ENCODE data around the gene NGF.
A peak's percentile ranks its signal among the peaks of the same experiment; 100 is the strongest.

The NGF gene

GRCh38 chr1:115307661-115308060, 30.4 kb downstream of the NGF start:
- DNase-seq, result no peak

GRCh38 chr1:115306146-115306545, 31.9 kb downstream of the NGF start:
- no peak for DNase-seq

- DNase-seq, result no peak
Observed at GRCh38 chr1:115303364-115303763, 34.7 kb downstream of the NGF start.

- no peak for DNase-seq
Observed at GRCh38 chr1:115302390-115302961, 35.6 kb downstream of the NGF start.

GRCh38 chr1:115301438-115302020, 36.5 kb downstream of the NGF start:
- no peak for DNase-seq

GRCh38 chr1:115300087-115300876, 37.8 kb downstream of the NGF start:
- peak; percentile 5 for DNase-seq

GRCh38 chr1:115299266-115299665, 38.8 kb downstream of the NGF start:
- no peak for DNase-seq

GRCh38 chr1:115296981-115297380, 41.1 kb downstream of the NGF start:
- peak; percentile 4 for DNase-seq

GRCh38 chr1:115295904-115296696, 41.9 kb downstream of the NGF start:
- no peak for DNase-seq

- no peak for DNase-seq
Observed at GRCh38 chr1:115293899-115294298, 44.1 kb downstream of the NGF start.

- DNase-seq, result no peak
Observed at GRCh38 chr1:115293006-115293405, 45.0 kb downstream of the NGF start.

- DNase-seq, result no peak
Observed at GRCh38 chr1:115291741-115292140, 46.3 kb downstream of the NGF start.

DNA sequence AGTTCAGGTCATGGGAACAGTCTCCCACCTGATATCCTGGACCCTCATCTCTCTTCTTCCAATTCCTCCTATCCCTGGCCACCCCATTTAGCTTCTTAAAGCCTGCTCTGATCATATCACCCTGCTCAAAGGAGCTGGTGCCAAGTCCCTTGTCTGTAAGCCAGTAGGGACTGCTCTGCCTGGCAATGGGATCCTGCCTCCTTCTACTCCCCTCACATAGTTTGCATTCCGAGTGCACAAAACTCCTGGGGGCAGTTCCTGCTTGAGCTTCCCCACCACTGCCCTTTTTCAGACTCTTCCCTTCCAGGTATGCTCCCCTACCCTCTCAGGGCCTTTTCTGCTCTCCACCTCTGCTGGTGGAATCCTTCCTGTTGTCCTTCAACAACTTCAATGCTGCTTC, 48.1 kb downstream of the NGF start:
- DNase-seq, result no peak

DNA sequence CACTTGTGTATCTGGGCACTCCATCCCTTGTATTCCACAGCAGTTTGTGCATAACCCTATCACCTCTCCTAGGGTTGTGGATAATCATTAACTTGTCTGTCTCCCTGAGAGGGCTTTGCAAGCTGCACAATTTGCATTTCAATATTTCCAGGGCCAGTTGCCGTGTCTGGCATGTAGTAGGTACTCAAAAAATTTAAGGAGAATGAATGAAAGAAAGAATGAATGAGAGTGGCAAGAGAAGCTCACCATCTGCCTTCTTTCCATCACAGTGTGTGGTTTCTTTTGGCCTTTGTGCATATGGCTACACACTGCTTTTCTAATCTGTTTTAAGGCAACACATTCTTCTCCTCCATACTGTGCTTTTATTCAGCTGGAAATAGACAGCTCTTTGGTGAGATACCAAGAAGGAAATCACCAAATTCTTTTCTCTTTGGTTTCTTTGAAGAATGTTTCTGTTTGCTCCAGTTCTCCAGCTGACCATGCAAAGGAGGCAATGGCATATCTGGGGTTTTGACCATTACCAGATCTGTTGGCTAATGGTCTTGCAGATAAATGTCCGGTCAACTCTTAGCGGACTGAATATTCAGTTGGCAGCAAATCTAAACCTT, 49.4 kb downstream of the NGF start:
- DNase-seq, result no peak

DNA sequence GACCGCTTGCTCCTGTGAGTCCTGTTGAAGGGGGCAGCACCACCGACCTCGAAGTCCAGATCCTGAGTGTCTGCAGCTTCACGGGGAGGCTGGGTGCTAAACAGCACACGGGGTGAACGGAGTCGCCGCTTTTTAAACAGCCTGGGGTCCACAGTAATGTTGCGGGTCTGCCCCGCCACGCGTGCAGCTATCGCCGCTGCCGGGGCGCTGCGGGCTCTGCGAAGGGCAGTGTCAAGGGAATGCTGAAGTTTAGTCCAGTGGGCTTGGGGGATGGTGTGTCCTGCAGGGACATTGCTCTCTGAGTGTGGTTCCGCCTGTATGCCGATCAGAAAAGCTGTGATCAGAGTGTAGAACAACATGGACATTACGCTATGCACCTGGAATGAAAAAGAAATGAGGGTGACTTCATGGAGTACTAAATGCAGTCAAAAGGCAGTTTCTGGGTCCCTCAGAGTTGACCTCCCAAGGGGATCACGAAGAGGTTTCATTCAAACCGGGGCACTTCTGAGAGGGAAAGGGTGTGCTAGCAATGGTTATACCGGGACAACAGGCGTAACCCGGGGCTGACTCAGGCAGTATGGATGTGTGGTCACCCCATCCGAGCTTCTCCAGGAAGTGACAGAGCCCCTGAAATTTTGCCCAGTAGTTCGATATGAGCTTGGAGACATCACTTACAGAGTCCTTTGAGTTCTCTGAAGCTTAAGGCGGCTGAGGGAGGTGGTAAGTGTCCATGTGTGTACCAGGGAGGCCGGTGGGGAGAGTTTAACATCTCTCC, 51.4 kb downstream of the NGF start:
- no peak for DNase-seq

GRCh38 chr1:115284209-115284608, 53.8 kb downstream of the NGF start:
- no peak for DNase-seq

GRCh38 chr1:115283681-115284146, 54.3 kb downstream of the NGF start:
- DNase-seq, result no peak

GRCh38 chr1:115283249-115283648, 54.8 kb downstream of the NGF start:
- no peak for DNase-seq

DNA sequence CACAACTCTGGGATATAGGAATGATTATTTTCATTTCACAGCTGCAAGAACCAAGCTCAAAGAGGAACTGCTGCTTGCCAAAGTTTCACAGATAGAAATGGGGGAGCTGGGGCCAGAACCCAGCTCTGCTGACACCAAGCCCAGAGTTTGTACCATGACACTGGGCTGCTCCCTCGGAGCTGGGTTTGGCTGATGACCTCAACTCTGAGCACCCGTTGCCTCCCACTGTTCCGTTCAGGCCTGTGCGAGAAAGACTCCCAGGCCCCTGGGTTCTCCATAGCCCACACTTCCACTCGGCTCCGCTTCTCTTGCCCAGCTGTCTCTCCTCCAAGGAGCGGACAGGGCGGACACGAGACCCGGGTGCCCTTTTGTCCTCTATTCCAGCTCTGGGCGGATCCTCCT, 55.2 kb downstream of the NGF start:
- DNase-seq, result no peak

- no peak for DNase-seq
Observed at GRCh38 chr1:115281143-115281542, 56.9 kb downstream of the NGF start.

- peak; percentile 11 for DNase-seq
Observed at GRCh38 chr1:115280064-115280463, 58.0 kb downstream of the NGF start.

DNA sequence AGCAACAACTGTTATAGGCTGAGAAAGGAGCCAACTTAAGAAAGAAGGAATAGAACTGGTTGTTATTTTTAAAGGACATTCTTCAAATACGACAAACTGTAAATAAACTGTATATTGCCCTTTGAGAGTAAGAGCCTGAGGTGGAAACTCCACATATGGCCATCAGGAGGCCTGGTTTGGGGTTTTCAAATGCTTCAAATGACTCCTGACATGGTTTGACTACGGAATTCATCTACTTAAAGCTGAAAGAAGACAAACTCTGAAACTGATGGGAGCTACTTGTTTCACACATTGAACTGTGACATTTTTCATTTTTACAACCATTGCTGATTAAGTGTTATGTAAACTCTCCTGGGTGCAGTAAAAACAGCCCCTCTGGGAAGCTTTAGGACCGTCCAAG, 59.8 kb downstream of the NGF start:
- DNase-seq, result no peak
